Activated T-cell treated with anti-CD3 and anti-CD28 coated beads, Interleukin-2, amount 50 U/mL, for 24 hours (primary cell): ENCODE results near the gene NRXN3.

Source experiments
- DNase-seq: peaks from one replicate; pipeline ENCODE4 v3.0.0-alpha.2; 2020
- H3K27ac Mint-ChIP-seq: 2 replicates; pipeline ENCODE4 v1.8.0; 2020; ENCODE audit warnings: mild to moderate bottlenecking, mixed read lengths
- H3K27me3 Mint-ChIP-seq: 2 replicates; pipeline ENCODE4 v1.8.0; 2020; ENCODE audit warnings: mixed read lengths
- H3K36me3 Mint-ChIP-seq: 2 replicates; pipeline ENCODE4 v1.8.0; 2020; ENCODE audit warnings: low read depth, mixed read lengths
- H3K4me1 Mint-ChIP-seq: 2 replicates; pipeline ENCODE4 v1.8.0; 2020; ENCODE audit warnings: low read depth, mixed read lengths
- H3K4me3 Mint-ChIP-seq: 2 replicates; pipeline ENCODE4 v1.8.0; 2020; ENCODE audit warnings: mild to moderate bottlenecking, moderate library complexity, mixed read lengths
- H3K9me3 Mint-ChIP-seq: 2 replicates; pipeline ENCODE4 v1.8.0; 2020; ENCODE audit warnings: mixed read lengths

NRXN3 gene

DNA sequence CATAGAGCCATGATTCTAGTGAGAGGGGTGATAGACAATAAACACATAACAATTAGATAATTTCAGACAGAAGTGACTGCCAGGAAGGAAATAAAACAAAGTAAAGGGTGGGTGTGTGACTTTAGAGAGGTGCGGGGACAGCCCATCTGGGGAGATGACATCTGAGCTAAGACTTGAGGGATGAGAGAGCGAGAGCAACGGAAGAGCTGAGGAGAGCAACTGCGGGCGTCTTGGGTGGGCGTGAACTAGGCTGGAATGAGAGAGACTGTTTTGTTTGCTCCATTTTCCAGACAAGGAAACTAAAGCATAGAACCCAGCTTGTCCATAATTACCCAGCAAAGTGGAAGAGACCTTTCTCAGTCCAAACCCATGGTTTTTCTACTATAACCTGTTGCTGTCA is 25.3 kb downstream of the NRXN3 start:
- no peaks in the 10 kb centered on the region for H3K4me1 Mint-ChIP-seq
- no peak overlapping the region for H3K27ac Mint-ChIP-seq
- H3K27me3 Mint-ChIP-seq = no peaks in the 10 kb centered on the region
- DNase-seq = no peak
- H3K9me3 Mint-ChIP-seq = no peaks in the 10 kb centered on the region
- H3K4me3 Mint-ChIP-seq = no peak overlapping the region
- no peaks in the 10 kb centered on the region for H3K36me3 Mint-ChIP-seq

DNA sequence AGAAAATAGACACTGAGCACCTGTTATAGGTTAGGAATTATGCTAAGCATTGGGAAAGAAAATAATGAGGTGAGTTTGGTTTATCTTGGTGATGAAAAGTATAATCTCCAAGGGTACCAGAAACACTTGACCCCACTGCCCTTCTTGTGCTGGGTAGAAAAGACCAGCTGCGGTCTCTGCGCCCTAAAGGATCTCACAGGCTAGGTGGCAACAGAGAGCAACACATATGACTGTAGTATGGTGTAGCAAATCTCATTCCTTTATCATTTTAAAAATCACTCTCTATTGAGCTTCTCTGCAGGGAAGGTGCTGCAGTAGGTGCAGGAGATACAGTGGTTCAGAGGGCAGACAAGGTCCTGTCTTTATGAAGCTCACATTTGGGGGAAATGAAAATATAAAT is 26.1 kb downstream of the NRXN3 start:
- Mint-ChIP-seq H3K36me3 (no peaks in the 10 kb centered on the region), H3K4me3 (no peak overlapping the region), H3K27me3 (no peaks in the 10 kb centered on the region), H3K4me1 (no peaks in the 10 kb centered on the region), H3K9me3 (no peaks in the 10 kb centered on the region), H3K27ac (no peak overlapping the region)
- DNase-seq = no peak

DNA sequence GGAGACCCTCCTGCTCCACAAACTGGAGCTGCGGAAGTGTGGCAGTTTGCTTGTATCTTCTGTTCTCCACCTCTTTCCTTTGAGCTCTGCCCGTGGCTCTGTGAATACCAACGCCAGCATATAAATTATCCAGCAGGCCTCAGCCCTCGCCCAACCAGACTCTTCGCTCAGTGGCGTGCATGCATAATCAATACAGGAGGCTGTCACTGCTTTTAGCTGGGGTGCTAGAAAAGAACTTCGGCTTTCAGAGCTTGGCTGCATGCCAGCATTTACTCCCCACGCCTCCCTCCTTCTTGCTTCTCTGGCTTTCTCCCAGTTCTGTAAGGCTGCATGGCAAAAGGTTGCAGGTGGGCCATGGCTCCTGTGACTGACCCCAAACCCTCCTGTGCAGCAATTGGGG is 26.9 kb downstream of the NRXN3 start:
- no peak for DNase-seq
- no peak overlapping the region for H3K27ac Mint-ChIP-seq
- H3K9me3 Mint-ChIP-seq = no peaks in the 10 kb centered on the region
- H3K4me3 Mint-ChIP-seq = no peak overlapping the region
- H3K36me3 Mint-ChIP-seq = no peaks in the 10 kb centered on the region
- peaks cover 6% of the 10 kb centered on the region for H3K4me1 Mint-ChIP-seq
- H3K27me3 Mint-ChIP-seq = no peaks in the 10 kb centered on the region

DNA sequence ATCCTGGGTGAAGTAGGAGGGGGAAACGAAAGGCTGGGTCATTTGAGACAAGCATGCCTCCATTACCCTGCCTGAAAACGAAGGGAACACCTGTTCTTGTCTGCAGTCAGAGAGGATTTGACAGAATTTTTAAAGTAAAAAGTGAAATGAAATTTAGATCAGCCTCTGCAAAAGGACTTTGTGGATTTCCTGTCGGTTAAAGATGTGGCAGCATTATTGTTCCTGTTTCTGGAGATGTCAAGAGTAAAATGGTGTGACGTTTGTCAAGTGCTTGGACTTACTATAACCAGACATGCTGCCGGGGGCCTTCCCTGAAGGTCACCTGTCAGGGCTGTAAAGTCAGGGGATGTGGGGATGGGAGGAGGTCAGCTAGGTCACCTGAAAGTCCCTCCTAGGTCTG is 32.0 kb downstream of the NRXN3 start:
- Mint-ChIP-seq H3K4me1 (peaks cover 13% of the 10 kb centered on the region), H3K9me3 (no peaks in the 10 kb centered on the region), H3K27ac (no peak overlapping the region), H3K27me3 (no peaks in the 10 kb centered on the region), H3K4me3 (no peak overlapping the region), H3K36me3 (no peaks in the 10 kb centered on the region)
- DNase-seq = no peak

DNA sequence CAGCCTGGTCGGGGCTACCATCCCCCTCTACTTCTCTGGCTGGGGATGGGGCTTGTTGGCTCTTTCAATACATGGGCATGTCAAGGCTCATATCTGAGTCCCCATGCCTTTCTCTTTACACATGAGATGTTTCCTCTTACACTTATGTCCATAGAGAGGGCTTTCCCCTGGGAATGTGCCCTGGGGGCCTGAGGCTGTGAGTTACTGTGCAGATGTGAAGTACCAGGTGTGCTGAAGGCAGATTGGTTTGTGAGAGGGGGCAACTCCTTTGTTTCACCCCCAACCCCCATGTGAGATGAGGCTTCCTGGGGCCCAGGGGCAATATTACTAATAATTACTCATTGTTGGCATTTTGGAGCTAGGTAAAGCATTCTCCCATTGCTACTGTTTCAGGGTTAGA is 32.8 kb downstream of the NRXN3 start:
- no peak for DNase-seq
- Mint-ChIP-seq H3K4me3 (no peak overlapping the region), H3K36me3 (no peaks in the 10 kb centered on the region), H3K27me3 (no peaks in the 10 kb centered on the region), H3K27ac (no peak overlapping the region), H3K9me3 (no peaks in the 10 kb centered on the region), H3K4me1 (peaks cover 13% of the 10 kb centered on the region)

DNA sequence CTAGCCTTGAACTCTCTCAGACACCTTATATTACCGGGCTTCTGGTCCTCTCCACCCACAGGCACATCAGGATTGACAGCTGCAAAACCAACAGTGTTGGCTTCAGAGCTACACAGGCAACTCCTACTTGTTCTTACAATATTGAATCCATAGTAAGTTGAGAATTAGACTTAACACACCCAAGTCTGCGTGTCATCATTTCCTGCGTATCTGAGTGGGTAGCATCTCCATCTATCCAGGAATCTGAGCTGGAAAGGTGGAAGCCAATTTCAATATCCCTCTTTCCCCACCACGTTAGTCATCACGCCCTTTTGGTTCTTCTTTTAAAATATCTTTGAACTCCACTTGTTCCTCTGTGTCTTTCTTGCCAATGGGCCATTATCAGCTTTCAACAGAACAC is 37.2 kb downstream of the NRXN3 start:
- Mint-ChIP-seq H3K4me3 (no peak overlapping the region), H3K27me3 (no peaks in the 10 kb centered on the region), H3K9me3 (peaks cover 7% of the 10 kb centered on the region), H3K36me3 (no peaks in the 10 kb centered on the region), H3K4me1 (peaks cover 3% of the 10 kb centered on the region), H3K27ac (no peak overlapping the region)
- DNase-seq = no peak

DNA sequence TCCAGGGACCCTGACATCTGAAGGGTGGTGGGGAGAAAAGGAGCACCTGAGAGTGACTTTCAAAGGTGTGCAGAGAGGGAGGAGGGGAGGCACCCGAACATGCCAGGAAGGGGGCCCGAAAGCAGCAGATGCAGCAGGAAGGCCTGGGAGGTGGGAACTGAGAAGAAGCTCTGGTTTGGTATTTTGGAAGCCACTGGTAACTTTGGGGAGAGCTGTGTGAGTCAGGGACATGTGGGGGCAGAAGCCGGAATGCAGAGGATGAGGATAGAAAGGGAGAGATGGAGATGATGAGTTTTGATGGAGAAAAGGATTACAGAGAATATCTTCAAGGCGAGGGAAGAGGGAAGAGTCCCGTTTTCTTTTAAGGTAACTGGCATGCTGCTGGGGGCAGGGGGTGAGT is 50.1 kb downstream of the NRXN3 start:
- no peaks in the 10 kb centered on the region for H3K36me3 Mint-ChIP-seq
- H3K4me3 Mint-ChIP-seq = no peak overlapping the region
- H3K27me3 Mint-ChIP-seq = no peaks in the 10 kb centered on the region
- no peak overlapping the region for H3K27ac Mint-ChIP-seq
- H3K9me3 Mint-ChIP-seq = no peaks in the 10 kb centered on the region
- no peak for DNase-seq
- no peaks in the 10 kb centered on the region for H3K4me1 Mint-ChIP-seq

DNA sequence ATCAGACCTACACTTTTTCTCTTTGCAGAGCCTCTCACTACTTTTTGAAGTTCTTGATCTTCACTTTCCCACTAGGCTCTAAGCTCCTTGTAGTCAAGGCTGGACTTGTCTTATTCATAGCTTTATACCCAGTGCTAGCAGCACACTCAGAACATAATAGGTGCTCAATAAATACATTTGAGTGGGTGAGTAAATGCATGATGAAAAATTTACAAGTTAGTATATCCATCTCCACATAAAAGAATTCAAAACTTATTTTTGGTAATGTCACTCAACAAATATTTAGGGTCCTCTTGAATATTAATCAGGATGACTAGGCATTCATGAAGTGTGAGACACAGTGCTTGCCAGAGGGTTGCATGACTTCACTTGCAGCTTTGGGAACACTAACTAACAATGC is 52.6 kb downstream of the NRXN3 start:
- Mint-ChIP-seq H3K4me3 (no peak overlapping the region), H3K27me3 (peaks cover under 1% of the 10 kb centered on the region), H3K27ac (no peak overlapping the region), H3K4me1 (no peaks in the 10 kb centered on the region), H3K36me3 (no peaks in the 10 kb centered on the region), H3K9me3 (no peaks in the 10 kb centered on the region)
- DNase-seq = no peak

DNA sequence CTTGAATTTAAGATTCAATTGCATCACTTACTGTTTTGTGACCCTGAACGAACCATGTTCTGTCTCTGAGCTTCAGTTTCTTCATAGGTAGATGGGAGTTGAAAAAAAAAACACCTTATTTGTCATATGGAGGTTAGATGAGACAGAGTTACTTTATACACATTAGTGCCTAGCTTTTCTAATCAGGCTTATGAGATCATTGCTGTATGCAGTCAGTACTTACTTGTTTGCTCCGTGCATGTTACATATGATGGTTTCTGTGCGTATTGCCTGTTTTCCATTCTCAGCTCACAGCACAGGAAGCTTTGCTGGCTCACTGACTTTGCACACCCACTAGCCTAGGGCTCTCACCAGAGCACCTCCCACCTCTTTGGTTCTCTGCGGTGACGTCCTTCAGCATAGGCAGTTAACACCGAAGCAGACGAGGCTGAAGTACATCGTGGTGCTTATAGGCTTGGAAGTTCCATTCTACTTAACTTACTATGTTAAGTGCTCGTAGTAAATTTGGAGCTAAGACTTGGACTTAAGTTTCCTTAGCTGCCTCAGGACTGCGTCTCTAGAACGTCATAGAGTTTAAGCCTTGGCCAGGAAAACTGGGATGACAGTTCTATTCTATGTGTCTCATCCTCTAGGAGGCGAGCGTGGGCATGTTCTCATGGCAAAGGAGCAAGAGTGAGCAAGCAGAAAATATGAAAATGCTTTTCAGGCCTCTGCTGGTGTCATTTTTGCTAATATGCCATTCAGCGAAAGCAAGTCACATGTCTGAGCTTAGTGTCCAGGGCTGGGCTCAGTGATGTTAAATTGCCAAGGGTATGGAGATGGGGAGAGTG is 57.3 kb downstream of the NRXN3 start:
- H3K36me3 Mint-ChIP-seq = no peaks in the 10 kb centered on the region
- no peak overlapping the region for H3K4me3 Mint-ChIP-seq
- no peaks in the 10 kb centered on the region for H3K9me3 Mint-ChIP-seq
- no peak for DNase-seq
- H3K27ac Mint-ChIP-seq = no peak overlapping the region
- peaks cover 7% of the 10 kb centered on the region for H3K27me3 Mint-ChIP-seq
- H3K4me1 Mint-ChIP-seq = peaks cover 2% of the 10 kb centered on the region

DNA sequence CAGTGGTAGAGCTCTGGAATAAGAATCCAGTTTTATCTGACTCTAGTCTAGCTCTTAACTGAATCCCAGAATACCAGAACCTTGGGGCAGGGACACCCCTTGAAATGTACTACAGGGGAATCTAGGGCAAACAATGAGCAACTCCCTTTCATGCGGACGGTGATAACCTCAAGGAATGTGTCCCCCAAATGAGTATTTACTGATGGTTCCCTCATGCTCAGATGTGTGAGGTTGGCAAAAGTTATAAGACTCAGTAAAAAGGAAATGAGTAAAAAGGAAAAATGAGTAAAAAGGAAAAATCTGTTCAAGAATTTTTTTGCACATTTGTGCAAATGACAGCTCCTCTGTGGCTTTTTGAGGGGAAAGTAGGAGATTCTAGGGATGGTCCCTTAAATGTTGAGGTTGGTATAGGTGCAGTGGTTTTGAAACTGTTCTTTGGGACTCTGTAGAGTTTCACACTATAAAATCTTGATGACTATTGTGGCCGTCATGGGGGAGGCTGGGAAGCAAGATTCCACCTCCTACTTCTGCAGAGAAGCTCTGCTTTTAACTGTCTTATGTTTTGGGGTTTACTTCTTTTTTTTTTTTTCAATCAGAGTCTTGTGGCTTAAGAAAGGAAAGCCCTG is 58.6 kb downstream of the NRXN3 start:
- Mint-ChIP-seq H3K4me1 (peaks cover 2% of the 10 kb centered on the region), H3K27ac (no peak overlapping the region), H3K27me3 (peaks cover 10% of the 10 kb centered on the region), H3K36me3 (no peaks in the 10 kb centered on the region), H3K4me3 (no peak overlapping the region), H3K9me3 (no peaks in the 10 kb centered on the region)
- DNase-seq = no peak

DNA sequence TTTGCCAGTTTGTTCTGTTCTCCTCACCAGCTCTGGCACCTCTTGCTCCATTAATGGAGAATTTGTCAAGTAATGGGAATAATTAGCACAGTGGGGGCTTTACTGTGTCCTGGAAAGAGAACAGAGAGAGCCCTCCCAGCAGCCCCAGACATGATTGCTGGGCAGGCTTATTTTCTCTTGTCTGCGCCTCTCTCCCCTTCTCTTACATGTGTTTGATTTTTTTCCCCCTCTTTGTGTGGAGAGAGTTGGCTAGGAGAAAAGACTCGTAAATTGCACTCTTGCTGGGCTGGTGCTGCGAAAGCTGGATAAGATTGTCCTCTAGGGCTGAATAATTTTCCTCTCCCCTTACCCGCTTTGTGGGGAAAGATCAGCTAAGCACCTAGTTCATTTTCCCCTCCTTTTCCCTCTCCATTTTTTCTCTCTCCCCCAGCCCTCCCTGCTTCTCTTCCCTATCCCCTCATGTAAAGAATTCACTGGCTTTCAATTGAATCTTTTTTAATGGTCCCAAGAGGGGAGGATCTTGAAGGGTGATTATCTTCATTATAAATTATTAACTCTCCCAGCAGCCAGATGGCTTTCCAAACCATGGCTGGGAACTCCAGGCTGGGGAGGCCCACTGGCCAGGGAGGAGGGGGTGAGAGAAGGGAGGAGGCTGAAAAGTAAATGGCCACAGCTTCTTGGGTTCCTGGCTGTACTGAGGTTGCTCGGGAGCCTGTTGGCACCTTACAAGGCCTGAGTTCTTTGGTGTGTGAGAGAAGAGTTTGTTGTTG is 62.2 kb downstream of the NRXN3 start:
- H3K9me3 Mint-ChIP-seq = no peaks in the 10 kb centered on the region
- H3K27me3 Mint-ChIP-seq = peaks cover 10% of the 10 kb centered on the region
- H3K36me3 Mint-ChIP-seq = no peaks in the 10 kb centered on the region
- no peak overlapping the region for H3K4me3 Mint-ChIP-seq
- H3K4me1 Mint-ChIP-seq = peaks cover 2% of the 10 kb centered on the region
- H3K27ac Mint-ChIP-seq = no peak overlapping the region
- no peak for DNase-seq

DNA sequence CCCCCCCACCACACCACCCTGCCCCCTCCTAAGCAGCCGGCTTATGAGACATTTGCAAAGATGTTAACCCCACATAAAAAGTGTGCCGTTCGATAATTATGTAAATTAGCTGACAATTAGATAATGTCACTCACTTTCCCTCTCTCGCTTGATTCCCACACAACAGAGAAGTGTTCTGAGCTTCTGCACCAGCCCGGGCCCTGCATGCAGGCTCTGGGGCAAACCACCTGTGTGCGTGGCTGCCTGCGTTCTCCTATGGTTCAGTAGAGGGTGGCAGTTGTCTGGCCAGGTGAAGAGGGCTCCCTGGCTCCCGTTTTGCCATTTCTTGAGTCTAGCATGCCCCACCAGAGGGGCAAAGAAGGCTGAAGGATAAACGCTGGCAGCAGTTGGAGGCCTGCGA is 68.0 kb downstream of the NRXN3 start:
- no peak overlapping the region for H3K27ac Mint-ChIP-seq
- H3K36me3 Mint-ChIP-seq = no peaks in the 10 kb centered on the region
- H3K27me3 Mint-ChIP-seq = peaks cover 2% of the 10 kb centered on the region
- DNase-seq = no peak
- no peaks in the 10 kb centered on the region for H3K9me3 Mint-ChIP-seq
- no peak overlapping the region for H3K4me3 Mint-ChIP-seq
- no peaks in the 10 kb centered on the region for H3K4me1 Mint-ChIP-seq

DNA sequence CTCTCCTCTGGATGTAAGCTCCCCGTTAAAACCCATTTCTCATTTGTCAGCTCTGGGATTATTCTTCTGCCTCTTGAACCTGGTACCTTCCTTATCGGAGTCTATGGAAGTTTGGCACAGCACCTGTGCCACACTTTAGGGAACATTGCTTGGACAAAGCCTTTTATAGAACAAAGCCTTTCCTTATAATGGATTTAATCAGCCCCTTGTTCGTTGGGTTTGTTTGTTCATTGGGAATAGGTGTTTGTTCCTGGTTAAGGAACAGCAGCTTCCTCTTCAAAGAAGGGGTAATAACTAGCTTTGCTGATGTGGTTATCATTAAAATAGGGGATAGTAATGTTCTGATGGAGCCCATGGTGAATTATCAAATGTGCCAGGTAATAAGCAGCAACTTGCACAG is 70.4 kb downstream of the NRXN3 start:
- DNase-seq = no peak
- no peaks in the 10 kb centered on the region for H3K36me3 Mint-ChIP-seq
- no peaks in the 10 kb centered on the region for H3K27me3 Mint-ChIP-seq
- H3K4me1 Mint-ChIP-seq = no peaks in the 10 kb centered on the region
- no peak overlapping the region for H3K4me3 Mint-ChIP-seq
- H3K9me3 Mint-ChIP-seq = no peaks in the 10 kb centered on the region
- H3K27ac Mint-ChIP-seq = no peak overlapping the region

DNA sequence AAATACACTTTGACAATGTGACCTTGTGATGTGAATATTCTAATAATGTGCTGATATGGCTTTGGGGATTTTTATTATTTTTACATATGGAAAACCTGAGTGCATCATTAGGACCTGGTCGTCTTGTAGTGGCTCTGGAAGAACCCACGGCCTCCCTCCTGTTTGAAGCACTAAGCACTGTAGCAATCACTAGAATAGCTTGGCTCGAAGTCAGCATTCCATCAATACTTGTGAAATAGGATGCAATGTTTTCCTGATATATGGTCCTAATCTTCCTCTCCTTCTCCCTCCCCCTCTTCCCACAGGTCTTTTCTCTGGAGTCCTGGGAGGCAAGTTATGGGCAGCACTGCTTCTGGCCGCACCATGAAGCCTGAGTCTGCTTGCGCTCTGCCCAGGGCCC is 71.9 kb downstream of the NRXN3 start:
- H3K36me3 Mint-ChIP-seq = no peaks in the 10 kb centered on the region
- no peak for DNase-seq
- no peaks in the 10 kb centered on the region for H3K9me3 Mint-ChIP-seq
- H3K27ac Mint-ChIP-seq = no peak overlapping the region
- no peaks in the 10 kb centered on the region for H3K4me1 Mint-ChIP-seq
- no peaks in the 10 kb centered on the region for H3K27me3 Mint-ChIP-seq
- H3K4me3 Mint-ChIP-seq = no peak overlapping the region

DNA sequence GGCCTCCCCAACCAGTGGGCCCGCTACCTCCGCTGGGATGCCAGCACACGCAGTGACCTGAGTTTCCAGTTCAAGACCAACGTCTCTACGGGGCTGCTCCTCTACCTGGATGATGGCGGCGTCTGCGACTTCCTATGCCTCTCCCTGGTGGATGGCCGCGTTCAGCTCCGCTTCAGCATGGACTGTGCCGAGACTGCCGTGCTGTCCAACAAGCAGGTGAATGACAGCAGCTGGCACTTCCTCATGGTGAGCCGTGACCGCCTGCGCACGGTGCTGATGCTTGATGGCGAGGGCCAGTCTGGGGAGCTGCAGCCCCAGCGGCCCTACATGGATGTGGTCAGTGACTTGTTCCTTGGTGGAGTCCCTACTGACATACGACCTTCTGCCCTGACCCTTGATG is 73.0 kb downstream of the NRXN3 start:
- no peak for DNase-seq
- no peak overlapping the region for H3K27ac Mint-ChIP-seq
- H3K4me3 Mint-ChIP-seq = no peak overlapping the region
- no peaks in the 10 kb centered on the region for H3K4me1 Mint-ChIP-seq
- H3K36me3 Mint-ChIP-seq = no peaks in the 10 kb centered on the region
- no peaks in the 10 kb centered on the region for H3K9me3 Mint-ChIP-seq
- H3K27me3 Mint-ChIP-seq = no peaks in the 10 kb centered on the region
